Duodenal mucosa (tissue), 2 donors: ENCODE data around the gene KIF1A.

Source experiments
- H3K27ac ChIP-seq: one replicate; pipeline ENCODE4 v1.7.0; 2013; ENCODE audit warnings: low read depth, low read length
- H3K27me3 ChIP-seq, 2 donors: one replicate each; pipeline ENCODE4 v1.7.0; 2013; ENCODE audit warnings: low read length in 2 of 2, control low read depth in 1 of 2; ENCODE audit not compliant: insufficient read depth in 2 of 2, control insufficient read depth in 1 of 2
- H3K36me3 ChIP-seq, 2 donors: one replicate each; pipeline ENCODE4 v1.7.0; 2013; ENCODE audit warnings: low read length in 2 of 2, control low read depth in 1 of 2; ENCODE audit not compliant: insufficient read depth in 2 of 2, control insufficient read depth in 1 of 2
- H3K4me1 ChIP-seq, 2 donors: one replicate each; pipeline ENCODE4 v1.7.0; 2013; ENCODE audit warnings: low read length in 2 of 2, control low read depth in 1 of 2; ENCODE audit not compliant: insufficient read depth in 2 of 2, control insufficient read depth in 1 of 2
- H3K4me3 ChIP-seq, 2 donors: one replicate each; pipeline ENCODE4 v1.7.0; 2013; ENCODE audit warnings: low read length in 2 of 2, low read depth in 1 of 2
- H3K9ac ChIP-seq, 2 donors: one replicate each; pipeline ENCODE4 v1.7.0; 2013; ENCODE audit warnings: low read length in 2 of 2, low read depth in 1 of 2
- H3K9me3 ChIP-seq, 2 donors: one replicate each; pipeline ENCODE4 v1.7.0; 2013; ENCODE audit warnings: low read length in 2 of 2, control low read depth in 1 of 2; ENCODE audit not compliant: control insufficient read depth in 1 of 2

The KIF1A gene

DNA sequence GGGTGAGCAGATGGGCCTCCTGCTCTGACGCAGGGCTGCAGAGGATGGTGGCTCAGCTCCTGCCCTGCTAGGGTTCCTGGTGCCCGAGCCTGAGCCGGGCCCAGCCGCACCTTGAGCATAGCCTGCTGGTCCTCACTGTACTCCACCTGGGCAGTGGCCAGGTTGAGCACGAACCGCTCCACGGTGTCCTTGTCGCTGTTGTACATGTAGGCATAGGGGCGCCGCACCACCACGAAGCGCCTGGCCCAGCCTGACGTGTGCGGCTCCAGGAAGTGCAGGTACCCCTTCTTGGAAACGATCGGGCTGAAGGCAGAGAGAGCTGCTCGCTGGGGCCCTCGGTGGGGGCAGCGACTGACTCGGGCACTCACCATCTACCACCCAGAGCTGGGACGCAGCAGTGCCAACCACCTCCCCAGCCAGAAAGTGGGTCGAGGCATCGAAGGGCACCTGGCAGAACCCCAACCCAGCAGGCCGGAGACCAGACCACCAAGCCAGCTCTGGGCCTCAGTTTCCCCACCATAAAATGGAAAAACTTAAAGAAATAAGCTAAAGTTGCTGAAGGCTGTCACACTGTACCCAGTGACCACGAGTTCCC is 101.0 kb downstream of the KIF1A start:
- no peak overlapping the region for H3K27ac ChIP-seq
- H3K4me1 ChIP-seq: no peaks in the 10 kb centered on the region
- no peaks in the 10 kb centered on the region for H3K27me3 ChIP-seq
- H3K36me3 ChIP-seq: no peaks in the 10 kb centered on the region
- H3K9ac ChIP-seq: no peak overlapping the region
- H3K9me3 ChIP-seq: no peaks in the 10 kb centered on the region
- no peak overlapping the region for H3K4me3 ChIP-seq

DNA sequence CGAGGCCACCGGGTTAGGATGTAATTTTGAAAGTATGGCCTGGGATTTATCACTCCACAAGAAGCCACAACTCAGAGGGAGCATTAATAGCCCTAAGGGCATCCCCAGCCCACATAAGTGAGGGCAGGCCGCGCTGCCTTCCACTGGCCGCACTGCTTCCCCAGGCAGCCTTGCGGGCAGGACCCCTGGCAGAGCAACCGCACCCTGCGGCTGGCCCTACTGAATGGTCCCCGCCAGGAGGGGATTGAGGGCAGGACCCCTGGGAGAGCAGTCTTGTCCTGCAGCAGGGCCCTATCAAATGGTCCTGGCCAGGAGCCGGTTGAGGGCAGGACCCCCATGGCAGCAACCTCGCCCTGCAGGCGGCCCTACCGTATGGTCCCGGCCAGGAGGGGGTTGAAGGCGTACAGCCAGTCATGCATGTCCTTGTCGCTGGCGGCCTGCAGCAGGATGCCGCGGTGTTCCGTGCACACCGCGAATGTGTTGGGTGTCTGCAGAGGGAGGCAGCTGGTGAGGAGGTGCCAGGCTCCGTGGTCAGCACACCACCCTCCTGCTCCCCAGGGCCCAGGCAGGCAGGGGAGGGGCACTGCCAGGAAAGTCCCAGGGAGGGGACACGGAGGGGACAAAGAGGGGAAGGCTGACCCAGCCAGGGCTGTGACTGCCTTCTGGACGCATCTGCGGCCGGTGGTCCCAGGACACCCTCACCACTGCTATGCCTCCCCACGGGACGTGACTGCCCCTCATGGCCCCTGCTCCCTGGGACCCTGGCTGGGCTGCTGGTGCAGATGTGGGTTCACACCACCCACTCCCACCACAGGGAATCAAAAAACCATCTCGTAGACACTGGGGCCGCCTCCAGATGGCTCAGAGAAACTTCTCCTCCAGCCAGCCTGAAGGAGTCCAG is 102.1 kb downstream of the KIF1A start:
- Histone ChIP-seq H3K4me1 (no peaks in the 10 kb centered on the region), H3K27ac (no peak overlapping the region), H3K36me3 (no peaks in the 10 kb centered on the region), H3K4me3 (no peak overlapping the region), H3K9ac (no peak overlapping the region), H3K9me3 (no peaks in the 10 kb centered on the region), H3K27me3 (no peaks in the 10 kb centered on the region)

DNA sequence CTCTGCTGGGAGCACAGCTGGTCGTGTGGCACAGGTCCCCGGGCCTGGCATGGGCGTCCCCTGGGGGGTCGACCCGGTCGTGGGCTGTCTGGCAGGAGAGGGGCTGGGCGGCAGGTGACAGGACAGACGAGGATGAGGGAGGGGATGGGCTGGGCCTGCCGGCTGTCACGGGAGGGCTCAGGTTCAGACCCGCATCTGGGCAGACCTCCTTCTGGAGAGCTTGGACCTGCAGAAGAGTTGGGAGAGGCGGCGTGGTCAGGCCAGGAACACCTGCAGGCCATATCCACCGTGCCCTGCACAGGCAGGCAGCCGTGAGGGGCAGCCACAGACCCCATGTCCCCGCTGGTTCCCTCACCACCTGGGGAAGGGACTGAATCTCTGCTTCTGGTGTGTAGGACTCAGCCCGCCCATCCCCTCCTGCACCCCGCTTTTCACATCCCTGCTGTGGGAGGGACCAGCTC is 102.8 kb downstream of the KIF1A start:
- no peaks in the 10 kb centered on the region for H3K27me3 ChIP-seq
- H3K9me3 ChIP-seq: no peaks in the 10 kb centered on the region
- H3K4me3 ChIP-seq: no peak overlapping the region
- H3K36me3 ChIP-seq: no peaks in the 10 kb centered on the region
- H3K4me1 ChIP-seq: no peaks in the 10 kb centered on the region
- H3K9ac ChIP-seq: no peak overlapping the region
- H3K27ac ChIP-seq: no peak overlapping the region

DNA sequence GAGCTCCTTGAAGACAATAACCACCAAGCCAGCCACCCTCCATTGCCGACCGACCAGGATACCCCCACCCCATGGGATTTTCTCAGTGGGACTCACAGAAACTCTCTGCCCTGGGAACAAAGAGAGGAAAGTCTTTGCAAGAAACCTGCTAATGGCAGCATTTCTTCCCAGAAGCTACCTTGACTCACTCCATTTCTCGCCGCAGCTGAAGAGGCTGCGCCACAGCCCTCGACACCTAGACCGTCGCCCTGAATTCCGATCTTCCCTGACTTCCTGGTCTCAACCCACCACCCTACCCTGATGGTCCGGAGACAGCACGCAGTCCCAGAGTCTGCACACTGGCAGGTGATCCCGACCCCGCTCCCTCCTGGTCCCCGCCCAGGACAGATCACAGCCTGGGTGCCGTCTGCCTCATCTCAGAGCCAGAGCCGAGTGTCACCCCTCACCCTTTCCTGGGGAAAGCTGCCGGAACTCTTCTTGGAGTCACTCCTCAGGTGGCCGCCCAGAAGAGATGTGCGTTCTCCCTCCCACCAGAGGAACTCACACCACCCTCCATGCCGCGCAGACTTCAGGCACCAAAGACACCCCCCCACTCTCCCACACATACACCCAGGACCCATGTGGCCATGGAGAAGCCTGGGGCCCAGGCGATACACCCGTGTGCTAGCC is 103.8 kb downstream of the KIF1A start:
- H3K27ac ChIP-seq: no peak overlapping the region
- H3K36me3 ChIP-seq: no peaks in the 10 kb centered on the region
- peaks cover 0 to 3% of the 10 kb centered on the region in 2 donors for H3K4me1 ChIP-seq
- no peaks in the 10 kb centered on the region for H3K27me3 ChIP-seq
- H3K9ac ChIP-seq: no peak overlapping the region
- no peak overlapping the region for H3K4me3 ChIP-seq
- H3K9me3 ChIP-seq: no peaks in the 10 kb centered on the region

DNA sequence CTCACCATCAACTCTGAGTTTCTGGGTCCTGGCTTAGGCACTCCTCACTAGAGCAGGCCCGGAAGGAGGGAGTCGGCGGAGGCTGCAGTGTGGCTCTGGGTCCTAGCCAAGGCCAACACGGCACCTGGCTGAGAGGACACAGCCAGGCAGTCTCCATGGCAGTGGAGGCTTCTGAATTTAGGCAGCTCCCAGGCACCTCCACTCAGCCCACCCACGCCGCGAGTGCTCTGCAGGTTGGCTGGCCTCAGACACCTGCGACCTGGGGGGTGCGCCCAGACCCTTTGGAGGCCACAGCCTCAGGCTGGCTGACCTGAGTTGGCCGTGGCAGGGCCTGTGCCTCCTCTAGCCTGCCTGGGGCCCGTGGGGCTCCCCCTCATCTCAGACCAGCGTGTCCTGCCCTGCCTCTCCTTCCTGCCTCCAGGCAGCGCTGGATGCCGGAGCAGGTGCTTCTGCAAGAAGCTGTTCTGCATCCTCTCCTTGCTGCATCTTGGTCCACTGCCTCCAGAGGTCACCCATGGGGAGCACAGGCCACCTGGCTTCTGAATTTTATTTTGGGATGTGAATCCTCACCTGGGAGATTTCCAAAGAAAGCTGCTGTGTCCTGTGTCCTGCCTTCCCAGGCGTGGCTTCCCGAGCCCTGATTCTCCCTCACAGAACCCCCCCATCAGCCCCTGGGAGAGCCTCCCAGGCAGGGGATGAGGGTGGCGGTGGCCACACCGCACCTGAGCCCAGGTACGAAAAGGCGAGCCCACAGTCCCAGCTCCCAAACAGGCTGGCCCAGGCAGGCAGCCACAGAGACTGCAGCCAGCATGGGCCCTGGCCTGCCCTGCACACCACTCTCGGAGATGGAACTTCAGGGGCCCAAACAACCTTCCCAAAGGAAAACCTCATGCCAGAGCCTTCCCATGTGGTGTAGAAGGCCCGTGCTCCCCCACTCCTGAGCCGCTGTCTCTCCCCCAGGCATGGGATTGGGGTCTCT is 105.0 kb downstream of the KIF1A start:
- H3K36me3 ChIP-seq: no peaks in the 10 kb centered on the region
- no peak overlapping the region for H3K4me3 ChIP-seq
- H3K27me3 ChIP-seq: no peaks in the 10 kb centered on the region
- H3K9ac ChIP-seq: no peak overlapping the region
- H3K9me3 ChIP-seq: no peaks in the 10 kb centered on the region
- H3K4me1 ChIP-seq: peaks cover 0 to 3% of the 10 kb centered on the region in 2 donors
- H3K27ac ChIP-seq: no peak overlapping the region

DNA sequence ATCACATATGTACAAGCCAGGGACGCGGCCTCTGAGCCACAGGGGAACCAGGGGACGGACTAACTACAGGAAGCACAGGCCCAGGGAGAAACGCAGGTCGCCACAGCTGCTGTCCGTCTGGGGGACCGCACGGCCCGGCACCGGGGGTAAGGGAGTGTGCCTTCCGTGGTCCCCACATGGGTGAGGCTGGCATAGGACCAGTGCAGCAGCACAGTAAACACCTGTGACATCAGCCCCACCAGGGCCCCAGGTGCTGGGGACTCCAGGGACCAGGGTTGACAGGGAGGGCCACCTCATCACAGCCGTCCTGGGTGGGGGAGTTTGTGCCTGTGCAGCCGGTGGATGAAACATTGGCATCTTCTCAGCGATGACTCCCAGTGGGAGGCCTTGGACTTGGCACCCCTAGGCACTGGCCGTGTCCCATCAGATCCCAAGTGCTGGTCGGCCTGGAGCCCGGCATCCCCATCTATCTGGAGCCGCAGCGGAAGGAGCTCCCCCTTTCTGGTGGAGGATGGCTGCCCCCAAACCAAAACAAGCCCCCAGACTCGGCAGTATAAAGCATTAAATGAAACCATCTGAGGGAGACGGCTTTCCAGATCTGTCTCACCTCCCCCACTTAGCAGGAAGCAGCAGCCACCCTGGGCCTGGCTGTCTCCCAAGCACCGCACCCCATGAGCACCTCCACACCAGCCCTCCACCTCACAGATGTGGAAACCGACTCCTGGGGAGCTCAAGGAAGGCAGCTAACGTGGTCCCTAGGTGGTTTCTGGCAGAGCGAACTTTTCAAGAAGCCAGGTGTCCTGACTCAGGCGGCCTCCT is 105.9 kb downstream of the KIF1A start:
- Histone ChIP-seq H3K4me1 (peaks cover 0 to 3% of the 10 kb centered on the region in 2 donors), H3K36me3 (no peaks in the 10 kb centered on the region), H3K4me3 (no peak overlapping the region), H3K27me3 (no peaks in the 10 kb centered on the region), H3K9ac (no peak overlapping the region), H3K27ac (no peak overlapping the region), H3K9me3 (no peaks in the 10 kb centered on the region)

DNA sequence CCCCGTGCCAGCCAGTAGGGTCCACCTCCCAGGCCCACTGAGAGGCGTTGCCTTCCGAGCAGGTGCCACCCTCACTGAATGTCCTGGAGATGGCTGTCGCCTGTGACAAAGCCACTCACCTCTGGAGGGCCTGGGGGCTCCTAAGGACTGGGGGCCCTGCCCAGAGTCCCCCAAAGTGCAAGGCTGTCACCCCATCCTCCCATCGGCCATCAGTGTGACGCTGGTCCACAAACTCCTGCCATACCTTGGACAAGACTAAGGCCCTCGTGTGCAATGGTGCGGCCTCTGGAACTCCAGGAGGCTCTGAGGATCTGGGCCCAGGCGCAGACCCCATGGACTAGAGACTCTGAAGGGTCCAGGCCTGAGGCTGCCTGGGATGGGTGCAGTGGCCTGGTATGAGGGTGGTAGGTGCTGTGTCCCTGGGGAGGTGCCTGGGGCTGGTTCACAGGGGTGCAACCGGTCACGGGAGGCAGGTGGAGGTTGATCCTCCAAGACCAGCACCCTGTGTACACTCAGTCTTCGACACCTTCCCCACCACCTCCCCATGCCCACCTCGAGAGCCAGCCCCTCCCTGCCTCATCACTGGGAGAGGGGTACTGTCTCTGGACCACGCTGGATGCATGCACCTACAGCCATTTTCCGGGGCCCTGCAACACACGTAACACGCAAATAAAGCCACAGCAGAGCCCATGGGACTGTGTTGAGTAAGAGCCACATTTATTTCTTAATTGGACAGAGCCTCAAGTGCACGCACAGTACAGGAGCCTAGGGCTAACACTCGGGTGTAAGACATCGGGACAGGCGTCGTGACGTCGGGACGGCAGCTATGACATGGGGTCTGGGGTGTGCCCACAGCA is 106.7 kb downstream of the KIF1A start:
- Histone ChIP-seq H3K4me1 (peaks cover 0 to 3% of the 10 kb centered on the region in 2 donors), H3K36me3 (no peaks in the 10 kb centered on the region), H3K9me3 (no peaks in the 10 kb centered on the region), H3K9ac (no peak overlapping the region), H3K4me3 (no peak overlapping the region), H3K27ac (no peak overlapping the region), H3K27me3 (peaks cover 0 to 3% of the 10 kb centered on the region in 2 donors)

DNA sequence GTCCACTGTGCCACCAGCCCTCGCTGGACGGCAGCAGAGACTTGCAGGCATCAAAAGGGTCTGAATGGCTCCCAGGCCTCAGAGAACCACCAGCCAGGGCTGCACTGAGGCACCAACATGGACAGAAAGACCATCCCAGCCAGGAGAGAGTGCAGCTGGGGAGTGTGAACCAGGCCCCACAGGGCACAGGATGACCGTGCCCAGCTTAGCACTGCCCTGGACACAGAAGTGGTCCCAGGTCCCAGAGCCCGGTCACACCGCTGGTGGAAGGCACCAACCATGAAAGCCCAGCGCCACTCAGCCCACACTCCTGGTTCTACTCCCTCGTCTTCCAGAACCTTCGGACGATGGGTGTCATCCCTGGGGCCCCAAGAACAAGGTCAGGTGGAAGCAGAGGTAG is 107.9 kb downstream of the KIF1A start:
- Histone ChIP-seq H3K4me1 (peaks cover 0 to 3% of the 10 kb centered on the region in 2 donors), H3K27ac (no peak overlapping the region), H3K27me3 (peaks cover 3 to 5% of the 10 kb centered on the region in 2 donors), H3K9ac (no peak overlapping the region), H3K9me3 (no peaks in the 10 kb centered on the region), H3K36me3 (no peaks in the 10 kb centered on the region), H3K4me3 (no peak overlapping the region)
